Measurements from ENCODE around the gene COL15A1.

Gene COL15A1

DNA sequence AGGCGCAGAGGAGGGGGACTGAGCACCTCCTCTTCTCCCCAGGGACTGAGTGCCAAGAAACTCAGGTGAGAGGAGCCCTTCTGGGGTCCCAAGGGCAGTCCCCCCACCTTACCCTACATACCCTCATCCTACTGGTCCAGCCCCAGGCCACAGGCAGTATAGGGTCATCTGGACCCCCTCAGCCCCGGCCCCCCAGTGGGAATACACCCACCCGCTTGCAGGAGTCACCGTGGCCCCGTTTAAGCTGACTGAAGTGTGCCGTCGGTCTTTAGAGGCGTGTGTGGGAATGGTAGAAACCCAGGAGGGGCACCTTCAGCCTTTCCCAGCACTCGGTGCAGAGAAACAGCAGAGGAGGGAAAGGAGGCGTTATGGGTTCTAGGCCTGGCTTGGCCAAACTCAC, 30.8 kb downstream of the COL15A1 start:
- DNase-seq: no peak

DNA sequence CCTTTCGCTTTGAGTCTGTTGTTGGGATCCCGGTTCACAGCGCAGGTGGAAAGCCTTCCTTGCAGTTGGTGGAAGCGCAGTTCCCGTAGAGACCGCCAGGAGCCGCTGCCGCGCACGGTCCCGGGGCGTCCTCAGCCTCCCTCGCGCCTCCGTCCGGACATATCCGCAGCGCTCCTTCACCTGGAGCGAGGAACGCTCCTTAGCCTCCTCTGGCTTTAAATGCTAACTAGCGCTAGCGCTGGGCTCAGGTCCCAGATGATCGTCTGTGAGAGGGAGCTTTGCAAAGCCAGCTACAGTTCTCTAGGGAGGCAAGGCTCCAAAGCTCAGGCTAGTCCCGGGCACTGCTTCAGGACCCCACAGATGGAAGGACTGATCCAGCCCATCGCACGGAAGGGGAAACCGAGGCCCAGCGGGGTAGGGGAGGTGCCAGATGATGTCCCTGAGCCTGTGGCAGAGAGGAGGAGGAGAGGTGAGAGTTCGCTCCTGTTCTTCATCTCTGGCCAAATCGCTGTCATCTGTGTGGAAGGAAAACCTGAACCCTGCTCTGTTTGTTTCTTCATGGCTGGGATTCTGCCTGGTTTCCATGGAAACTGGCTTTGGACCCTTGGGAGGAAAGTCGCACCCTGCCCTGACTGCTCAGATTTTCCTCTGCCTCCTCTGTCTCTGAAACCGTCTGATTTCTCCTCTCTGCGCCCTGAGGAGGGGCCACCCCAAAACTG, 31.4 kb downstream of the COL15A1 start:
- peak; percentile 87 for DNase-seq

DNA sequence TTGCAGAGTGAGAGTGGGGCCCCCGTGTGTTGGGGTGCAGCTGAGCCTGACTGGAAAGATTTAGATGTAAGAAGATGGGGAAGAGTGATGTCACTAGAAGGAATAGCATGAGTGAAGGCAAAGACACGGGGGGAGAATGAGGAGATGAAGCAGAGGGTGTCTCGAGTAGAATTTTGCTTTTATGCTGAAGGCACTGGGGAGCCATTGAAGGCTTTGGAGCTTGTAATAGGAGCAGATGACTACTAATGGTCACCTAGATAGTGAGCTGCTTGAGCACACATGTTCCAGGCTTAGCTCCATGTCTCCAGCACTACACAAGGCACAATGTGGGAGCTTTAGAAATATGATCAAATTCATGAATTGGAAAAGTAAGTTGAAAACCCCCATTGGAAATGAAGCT, 32.1 kb downstream of the COL15A1 start:
- DNase-seq: no peak

DNA sequence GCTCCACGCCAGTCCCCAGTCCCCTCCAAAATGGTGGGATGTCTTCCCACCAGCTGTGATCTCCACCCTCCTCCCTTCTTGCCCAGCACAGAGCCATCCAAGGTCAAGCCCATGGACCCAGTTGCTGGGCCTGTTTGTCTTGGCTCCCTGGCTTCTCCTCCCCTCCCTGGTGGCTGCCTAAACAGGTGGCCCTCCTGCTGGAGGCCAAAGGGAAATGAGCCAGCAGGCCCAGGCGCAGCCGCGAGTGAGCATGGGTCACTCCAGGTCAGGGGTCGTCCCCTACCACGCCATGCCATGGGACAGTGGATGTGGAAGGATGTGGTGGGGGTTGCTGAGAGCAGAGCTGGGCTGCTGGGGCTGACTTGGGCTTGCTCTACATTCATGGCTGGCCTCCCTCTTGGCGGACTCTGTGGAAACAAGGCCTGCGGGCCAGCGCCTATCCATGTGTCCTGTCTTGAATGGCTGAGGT, 33.6 kb downstream of the COL15A1 start:
- DNase-seq: no peak

DNA sequence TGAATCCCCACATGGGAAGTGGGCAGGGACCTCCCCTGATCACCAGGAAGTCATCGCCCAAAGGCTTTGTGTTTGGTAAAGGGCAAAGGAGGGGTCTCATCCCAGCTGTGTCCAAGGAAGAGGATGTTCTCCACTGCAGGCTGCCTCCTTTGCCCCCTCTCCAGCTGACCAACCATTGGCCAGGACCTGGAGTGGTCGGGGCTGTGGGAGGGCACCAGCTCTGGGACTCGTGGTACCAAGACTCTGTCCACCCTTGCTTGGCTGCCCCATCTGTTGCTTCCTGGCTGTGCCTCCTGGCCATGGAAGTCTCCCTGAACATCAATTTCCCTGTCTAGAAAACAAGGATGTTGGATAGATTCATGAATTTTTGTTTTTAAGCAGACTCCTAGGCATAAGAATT, 34.1 kb downstream of the COL15A1 start:
- DNase-seq: no peak

GRCh38 chr9:98978231-98978681, 34.5 kb downstream of the COL15A1 start:
- no peak for DNase-seq

DNA sequence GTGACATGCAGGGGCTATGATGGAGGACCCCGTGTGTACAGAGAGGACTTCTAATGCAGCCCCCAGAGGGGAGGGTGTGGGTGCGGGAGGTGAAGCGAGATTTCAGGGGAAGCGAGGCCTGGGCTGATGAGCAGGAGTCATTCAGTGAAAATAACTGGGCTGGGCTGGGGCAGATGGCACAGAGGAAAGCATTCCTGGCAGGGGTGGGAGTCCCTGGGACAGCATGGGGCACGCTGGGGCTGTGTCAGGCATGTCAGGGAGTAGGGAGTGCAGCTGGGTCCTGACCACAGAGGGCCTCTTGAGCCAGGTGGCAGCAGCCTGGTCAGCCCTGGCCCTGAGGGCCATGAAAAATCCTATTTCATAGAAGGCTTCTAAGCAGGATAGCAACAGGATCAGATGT, 36.6 kb downstream of the COL15A1 start:
- DNase-seq: no peak

DNA sequence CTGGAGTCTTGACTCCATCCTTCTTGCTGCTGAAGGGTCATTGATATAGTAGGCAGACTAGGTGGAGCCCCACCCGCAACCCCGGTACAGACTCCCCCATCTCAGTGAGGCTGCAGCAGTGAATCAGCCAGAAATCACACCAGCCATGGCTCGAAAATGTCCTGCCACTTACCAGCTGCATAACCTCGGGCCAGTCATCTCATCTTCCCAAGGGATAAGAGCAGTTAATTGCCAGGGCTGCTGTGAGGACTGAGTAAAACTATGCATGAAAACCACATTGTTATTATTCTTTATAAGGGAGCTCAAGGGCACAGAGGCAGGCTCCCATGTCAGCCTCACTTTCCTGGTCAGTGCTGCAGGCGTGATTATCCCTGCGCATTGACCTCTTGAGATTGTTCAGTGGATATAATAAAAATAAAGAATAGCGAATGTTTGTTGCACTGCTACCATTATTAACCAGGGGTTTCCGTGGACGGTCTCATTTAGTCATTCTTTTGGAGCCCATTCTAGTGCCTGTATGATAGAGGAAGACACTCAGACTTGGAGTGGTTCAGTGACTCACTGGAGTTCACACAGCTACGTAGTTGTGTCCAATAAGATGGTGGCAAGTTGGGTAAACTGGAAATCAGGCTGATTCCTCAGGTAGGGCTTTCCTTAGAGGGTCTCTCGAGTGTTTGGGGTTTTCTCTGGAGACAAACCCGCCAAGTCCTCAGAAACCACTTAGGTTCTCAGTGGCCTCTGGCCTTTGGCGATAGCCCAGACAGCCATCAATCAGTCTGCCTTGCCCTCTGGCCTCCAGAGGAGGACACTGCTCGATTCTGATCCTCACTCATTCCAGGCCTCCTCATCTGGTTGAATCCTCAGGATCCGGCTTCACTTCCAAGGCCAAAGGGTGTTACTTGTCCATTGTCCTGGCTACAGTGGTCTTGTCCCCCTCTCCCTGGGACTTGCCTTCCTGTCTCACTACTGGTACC, 39.9 kb downstream of the COL15A1 start:
- DNase-seq: no peak

GRCh38 chr9:98985596-98985995, 41.9 kb downstream of the COL15A1 start:
- no peak for DNase-seq

DNA sequence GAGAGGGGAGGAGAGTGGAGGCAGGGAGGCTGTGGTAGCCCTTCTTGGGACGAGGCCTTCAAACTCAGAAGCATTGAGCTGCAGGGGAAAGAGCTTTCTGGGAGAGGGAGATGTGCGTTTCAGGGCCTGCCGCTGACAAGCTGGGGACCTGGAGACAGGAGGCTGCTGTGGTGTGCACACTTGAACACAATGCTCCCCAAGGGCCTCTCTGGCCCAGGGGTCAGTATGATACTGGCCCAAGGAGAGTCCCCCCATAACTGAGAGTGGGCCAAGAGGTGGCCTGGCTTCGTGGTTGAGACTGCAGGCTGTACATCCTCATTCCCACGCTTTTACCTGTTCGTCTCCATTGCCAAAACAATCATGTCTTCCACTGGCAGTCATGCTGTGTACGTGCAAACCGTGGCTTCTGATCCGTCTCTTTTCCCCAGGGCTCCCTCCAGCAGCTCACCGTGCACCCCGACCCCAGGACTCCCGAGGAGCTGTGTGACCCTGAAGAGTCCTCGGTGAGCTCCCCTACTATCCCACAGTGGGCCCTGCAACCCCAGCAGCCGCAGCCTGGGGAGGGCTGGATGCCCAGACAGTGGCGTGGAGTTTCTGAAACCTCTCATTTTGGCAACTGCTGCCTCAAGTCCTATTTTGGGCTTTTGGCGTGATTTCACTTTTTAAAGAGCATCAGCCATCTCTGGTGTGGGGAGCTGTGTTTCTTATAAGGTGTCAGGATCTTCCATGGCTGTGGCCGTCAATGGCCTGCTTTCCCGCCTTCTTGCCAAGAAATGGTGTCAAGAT, 43.4 kb downstream of the COL15A1 start:
- DNase-seq: no peak

- DNase-seq: peak; percentile 80
These were observed 45.6 kb downstream of the COL15A1 start for GRCh38 chr9:98989036-98990000.

- DNase-seq: no peak
These were observed 46.6 kb downstream of the COL15A1 start for GRCh38 chr9:98990181-98990870.

- no peak for DNase-seq
These were observed 48.6 kb downstream of the COL15A1 start for GRCh38 chr9:98992107-98992884.

DNA sequence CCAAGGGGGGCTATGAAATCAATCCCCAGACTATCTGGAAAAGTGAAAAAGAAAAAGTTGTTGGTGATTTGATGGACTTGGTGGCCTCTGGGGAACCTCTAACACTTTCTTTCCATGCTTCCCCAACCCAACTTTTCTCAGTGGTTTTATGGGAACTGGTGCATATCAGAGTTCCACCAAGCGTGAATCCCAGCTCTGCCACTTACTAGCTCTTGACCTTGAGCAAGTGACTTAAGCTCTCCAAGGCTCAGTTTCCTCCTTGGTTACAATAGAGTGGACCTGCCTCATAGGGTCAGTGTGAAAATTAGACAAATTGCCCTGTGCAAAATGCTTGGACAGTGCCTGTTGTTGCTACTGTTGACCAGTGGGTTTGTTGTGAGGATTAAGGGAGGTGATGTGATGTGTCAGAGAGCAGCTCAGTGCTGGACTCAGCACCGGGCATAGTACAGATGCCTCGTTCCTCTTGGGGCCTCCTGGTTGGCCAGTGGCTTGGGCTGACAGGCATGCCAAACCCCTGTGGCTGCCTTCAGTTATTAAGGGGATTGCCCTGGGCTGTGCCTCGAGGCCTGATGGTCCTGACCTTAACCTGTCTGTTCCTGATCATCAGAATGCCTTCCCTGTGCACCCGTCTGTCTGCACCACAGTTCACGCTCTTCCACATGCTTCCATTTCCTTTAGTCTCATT, 49.3 kb downstream of the COL15A1 start:
- no peak for DNase-seq

- DNase-seq: no peak
These were observed 49.9 kb downstream of the COL15A1 start for GRCh38 chr9:98993570-98993945.

DNA sequence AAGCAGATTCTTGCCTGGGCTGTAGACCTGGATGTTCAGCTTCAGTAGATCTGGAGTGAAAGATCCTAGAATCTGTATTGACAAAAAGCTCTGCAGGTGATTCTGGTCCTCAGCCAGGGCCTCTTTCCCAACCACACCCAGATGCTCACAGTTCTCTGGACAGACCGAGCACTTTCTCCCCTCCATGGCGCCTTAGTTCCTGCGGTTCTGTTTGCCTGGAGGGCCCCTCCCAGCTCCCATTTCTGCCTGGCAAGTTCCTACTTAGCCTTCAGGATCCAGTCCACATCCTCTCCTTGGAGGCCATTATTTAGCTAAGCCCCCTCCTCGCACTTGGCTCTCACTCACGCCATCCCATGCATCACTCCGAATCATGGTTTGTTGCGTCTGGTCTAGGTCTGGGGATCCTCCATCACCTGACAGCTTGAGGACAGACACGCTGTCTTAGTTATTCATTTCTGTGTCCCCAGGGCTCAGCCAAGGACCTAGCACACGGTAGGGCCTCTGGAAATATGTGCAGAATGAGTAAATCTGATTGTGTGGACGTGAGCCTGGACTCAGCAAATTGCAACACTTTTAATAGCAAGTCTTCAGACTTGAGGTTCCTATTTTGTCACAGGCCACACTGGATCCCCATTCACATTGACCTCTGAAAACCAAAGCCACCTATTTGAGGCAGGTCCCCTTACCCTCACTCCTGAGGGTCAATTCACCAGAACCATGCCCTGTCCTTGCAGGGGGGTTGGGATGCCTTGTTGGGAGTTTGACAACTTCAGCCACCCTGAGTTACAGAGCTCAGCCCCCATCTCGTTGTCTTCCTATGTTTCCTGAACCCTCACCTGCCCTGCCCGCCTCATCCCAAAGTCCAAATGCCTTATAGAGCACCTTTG, 50.7 kb downstream of the COL15A1 start:
- DNase-seq: no peak

DNA sequence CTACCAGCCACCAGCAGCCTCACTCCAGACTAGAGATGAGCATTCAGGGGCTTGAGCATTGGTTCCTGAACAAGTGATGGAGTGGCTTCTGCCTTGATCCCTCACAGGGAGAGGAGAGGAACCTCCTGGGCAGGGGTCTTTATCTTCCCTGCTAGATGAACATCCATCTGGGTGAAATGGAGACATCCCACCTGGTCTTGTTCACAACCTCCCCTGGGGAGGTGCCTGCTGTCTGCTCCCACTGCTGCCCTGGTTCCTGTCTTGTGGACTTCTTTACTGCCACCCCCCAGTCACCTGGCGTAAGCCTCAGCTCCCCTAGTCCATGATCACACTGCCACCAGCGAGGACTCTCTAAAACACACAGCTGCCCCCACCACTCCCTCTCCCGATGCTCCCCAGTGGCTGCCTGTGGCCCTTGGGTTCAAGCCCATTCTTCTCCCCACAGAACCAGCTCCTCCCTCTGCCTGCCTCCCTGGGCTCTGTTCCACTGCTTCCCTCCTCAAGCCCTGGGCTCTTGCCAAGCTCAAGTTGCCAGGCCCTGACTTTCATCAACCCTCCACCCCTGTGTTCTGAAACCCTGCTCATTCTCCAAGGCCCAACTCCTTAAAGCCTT, 51.5 kb downstream of the COL15A1 start:
- no peak for DNase-seq

- no peak for DNase-seq
These were observed 52.3 kb downstream of the COL15A1 start for GRCh38 chr9:98995971-98996504.
